ENCODE results near the gene UBE2G2.

- TF ChIP-seq POLR2AphosphoS5 (IDR thresholded peaks at IDR 0.05; ENCODE audit: insufficient read depth, low read depth, low read length) (peak; percentile 16), POLR2A (IDR thresholded peaks at IDR 0.05; ENCODE audit: low read depth, low read length) (no peak), CTCF (IDR thresholded peaks at IDR 0.05; ENCODE audit: extremely low read depth in 1 of 2, insufficient read depth in 1 of 2, low read depth in 1 of 2, low read length in 2 of 2) (peak; percentile 70 to 71), JUN (IDR thresholded peaks at IDR 0.05; ENCODE audit: borderline replicate concordance, insufficient read depth, insufficient read length, low read depth) (no peak)
Measured at GRCh38 chr21:44792702-44793591, 8.7 kb downstream of the UBE2G2 start.
